NCI-H2227 (cell line): Measurements from ENCODE around the gene NBEAL2.

ENCODE experiments used
- DNase-seq: peaks from one replicate; lab custom pipeline; 2025; ENCODE audit not compliant: unreplicated experiment; lab: John Stamatoyannopoulos, UW

The NBEAL2 gene

DNA sequence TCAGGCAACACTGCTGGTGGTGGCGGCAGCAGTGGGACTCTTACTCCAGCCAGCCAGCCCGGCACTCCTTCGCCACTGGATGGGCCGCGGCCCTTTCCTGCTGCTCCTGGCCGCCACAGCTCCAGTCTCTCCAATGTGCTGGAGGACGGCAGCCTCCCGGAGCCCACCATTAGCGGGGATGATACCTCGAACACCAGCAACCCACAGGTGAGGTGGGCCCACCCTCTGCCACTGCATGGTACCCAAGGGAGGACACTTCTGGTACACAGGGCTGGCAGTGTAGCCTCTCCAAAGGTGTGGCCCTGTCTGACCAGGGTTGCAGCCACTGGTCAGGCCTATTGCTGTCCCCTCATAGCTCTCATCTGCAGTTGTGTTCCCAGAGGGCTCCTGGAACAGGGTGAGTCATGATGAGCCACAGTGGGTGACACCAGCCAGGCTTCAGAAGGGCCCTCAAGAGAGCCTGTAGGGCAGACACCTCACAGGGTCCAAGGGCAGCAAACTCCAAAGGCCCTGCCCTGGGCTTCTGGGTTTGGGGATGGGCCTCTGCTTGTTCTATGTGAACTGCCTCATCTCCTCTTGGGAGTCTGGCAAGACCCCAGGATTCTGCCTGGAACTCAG, 20.8 kb downstream of the NBEAL2 start:
- no peak for DNase-seq

DNA sequence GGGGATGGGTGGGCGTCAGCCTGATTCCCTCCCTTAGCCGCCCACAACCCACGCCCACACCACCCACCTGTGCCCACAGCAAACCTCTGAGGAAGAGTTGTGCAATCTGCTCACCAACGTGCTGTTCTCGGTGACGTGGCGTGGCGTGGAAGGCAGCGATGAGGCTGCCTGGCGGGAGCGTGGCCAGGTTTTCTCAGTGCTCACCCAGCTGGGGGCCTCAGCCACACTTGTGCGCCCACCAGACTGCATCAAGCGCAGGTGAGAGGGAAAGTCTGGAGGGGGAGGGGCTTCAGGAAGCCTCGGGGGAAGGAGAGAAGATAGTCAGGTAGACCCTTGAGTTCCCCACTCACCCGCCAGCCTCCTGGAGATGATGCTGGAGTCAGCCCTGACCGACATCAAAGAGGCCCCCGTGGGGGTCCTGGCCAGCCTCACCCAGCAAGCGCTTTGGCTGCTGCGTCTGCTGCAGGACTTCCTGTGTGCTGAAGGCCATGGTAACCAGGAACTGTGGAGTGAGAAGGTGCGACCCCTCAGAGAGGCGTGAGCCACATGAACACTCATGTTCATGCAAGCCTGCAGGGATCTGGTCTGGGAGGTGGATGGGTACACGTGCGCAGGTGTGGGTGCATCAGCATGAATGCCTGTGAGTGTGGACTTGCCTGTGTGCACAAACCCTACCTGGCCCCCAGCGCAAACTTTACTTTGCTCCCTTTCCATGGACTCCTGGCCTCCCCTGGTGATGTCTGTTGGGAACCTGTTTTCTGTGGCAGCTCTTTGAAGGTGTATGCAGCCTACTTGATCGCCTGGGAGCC, 21.7 kb downstream of the NBEAL2 start:
- DNase-seq: no peak

DNA sequence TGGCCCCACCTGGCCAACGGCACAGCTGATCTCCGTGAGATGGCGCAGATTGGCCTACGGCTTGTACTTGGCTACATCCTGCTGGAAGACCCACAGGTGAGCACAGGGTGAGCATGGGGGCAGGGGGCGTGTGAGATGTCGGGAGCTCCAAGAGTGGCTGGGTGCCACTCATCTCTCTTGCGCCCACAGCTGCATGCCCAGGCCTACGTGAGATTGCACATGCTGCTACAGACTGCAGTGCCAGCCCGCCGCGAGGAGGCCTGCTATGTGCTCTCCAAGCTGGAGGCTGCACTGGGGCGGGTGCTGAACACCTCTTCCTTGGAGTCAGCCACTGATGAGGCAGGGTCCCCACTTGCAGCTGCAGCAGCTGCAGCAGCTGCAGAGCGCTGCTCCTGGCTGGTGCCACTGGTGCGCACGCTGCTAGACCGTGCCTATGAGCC, 22.3 kb downstream of the NBEAL2 start:
- no peak for DNase-seq

DNA sequence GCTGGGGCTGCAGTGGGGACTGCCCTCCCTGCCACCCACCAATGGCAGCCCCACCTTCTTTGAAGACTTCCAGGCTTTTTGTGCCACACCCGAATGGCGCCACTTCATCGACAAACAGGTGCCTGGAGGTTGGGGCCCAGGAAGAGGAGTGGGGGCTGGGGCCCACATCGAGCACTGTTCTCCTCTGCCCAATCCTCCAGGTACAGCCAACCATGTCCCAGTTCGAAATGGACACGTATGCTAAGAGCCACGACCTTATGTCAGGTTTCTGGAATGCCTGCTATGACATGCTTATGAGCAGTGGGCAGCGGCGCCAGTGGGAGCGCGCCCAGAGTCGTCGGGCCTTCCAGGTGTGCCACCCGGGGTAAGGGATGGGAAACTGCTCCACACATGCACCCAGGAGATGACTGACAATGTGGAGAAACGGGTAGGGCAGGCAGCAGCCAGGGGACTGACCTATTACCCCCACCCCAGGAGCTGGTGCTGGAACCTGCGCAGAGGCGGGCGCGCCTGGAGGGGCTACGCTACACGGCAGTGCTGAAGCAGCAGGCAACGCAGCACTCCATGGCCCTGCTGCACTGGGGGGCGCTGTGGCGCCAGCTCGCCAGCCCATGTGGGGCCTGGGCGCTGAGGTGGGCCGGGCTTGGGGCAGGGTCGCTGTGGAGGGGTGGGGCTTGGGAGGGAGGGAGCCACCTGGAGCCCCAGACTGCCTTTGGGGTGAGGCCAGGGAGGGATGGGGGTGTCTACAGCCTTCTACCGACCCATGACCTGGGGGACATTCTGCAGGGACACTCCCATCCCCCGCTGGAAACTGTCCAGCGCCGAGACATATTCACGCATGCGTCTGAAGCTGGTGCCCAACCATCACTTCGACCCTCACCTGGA, 22.9 kb downstream of the NBEAL2 start:
- no peak for DNase-seq

DNA sequence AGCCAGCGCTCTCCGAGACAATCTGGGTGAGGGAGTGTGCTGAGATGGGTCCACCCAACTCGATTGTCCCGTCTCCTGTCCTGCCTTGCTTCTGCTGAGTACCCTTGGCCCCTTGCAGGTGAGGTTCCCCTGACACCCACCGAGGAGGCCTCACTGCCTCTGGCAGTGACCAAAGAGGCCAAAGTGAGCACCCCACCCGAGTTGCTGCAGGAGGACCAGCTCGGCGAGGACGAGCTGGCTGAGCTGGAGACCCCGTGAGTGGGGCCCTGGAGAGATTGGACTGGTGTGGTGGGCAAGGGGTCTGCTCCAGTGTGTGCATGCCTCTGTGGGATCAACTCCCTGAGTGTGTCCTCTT, 23.6 kb downstream of the NBEAL2 start:
- DNase-seq: no peak

DNA sequence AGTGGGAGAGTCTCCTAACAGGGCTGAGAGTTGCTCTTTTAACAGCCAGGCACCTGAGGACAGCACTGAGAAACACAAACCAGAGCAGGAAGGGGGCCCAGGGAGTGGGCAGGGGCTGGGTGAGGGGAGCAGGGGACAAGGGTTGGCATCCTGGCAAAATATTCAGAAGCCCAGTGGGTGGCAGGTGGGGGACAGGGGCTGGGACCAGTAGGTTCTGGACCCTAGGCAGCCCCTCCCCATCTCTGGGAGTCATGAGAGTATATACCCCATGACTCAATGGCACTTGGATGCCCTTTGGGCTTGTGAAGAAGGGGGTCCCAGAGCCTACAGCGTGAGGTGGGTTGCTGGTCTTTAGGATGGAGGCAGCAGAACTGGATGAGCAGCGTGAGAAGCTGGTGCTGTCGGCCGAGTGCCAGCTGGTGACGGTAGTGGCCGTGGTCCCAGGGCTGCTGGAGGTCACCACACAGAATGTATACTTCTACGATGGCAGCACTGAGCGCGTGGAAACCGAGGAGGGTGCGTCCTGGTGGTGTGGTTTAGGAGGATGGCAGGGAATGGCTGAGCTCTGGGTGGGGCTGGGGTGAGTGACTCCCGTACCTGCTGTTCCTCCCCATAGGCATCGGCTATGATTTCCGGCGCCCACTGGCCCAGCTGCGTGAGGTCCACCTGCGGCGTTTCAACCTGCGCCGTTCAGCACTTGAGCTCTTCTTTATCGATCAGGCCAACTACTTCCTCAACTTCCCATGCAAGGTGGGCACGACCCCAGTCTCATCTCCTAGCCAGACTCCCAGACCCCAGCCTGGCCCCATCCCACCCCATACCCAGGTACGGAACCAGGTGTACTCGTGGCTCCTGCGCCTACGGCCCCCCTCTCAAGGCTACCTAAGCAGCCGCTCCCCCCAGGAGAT, 24.2 kb downstream of the NBEAL2 start:
- DNase-seq: no peak

DNA sequence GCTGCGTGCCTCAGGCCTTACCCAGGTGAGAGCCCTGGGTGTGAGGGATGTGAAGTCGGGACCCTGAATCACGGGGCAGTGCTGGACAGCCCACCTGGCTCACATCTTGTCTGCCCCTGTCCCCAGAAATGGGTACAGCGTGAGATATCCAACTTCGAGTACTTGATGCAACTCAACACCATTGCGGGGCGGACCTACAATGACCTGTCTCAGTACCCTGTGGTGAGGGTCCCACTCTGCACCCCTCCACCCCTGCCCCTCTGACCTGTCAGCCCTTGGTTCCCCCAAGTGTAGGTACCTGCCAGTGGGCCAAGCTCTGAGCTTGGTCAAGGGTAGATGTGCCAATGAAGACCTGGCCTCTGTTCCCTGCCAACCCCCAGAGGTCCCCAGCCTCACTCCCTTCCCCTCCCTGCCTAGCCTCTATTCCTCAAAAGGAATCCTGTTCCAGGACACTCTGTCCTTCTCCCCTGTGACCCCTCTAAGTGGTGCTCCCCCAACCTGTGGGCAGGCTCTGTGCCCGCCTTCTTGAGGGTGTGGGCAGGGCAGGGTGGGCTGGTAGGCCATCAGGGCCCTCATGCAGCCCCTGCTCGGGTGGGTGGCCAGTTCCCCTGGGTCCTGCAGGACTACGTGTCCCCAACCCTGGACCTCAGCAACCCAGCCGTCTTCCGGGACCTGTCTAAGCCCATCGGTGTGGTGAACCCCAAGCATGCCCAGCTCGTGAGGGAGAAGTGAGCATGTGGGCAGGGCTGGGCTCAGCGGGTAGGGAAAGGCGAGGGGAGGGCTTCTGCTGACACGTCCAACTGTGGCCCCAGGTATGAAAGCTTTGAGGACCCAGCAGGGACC, 25.1 kb downstream of the NBEAL2 start:
- DNase-seq: no peak

DNA sequence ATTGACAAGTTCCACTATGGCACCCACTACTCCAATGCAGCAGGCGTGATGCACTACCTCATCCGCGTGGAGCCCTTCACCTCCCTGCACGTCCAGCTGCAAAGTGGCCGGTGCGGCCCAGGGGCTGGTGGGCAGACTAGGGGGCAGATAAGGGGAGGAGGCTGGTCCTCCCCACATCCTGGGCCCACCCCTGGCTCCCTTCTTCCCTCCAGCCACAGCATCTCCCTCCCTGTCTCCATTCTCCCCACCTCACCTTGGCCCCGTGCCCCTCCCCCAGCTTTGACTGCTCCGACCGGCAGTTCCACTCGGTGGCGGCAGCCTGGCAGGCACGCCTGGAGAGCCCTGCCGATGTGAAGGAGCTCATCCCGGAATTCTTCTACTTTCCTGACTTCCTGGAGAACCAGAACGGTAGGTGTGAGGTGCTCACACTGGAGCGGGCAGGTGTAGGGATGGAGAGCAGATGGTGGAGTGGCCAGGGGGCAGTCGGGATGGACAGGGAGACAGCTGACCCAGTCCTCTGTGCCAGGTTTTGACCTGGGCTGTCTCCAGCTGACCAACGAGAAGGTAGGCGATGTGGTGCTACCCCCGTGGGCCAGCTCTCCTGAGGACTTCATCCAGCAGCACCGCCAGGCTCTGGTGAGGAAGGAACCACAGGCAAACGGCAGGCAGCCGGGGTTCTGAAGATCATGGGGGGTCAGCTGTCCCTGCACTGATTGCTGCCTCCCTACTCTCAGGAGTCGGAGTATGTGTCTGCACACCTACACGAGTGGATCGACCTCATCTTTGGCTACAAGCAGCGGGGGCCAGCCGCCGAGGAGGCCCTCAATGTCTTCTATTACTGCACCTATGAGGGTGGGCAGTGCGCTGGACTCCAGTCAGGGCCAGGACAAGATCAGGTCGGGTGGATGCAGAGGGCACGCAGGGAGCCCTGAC, 26.0 kb downstream of the NBEAL2 start:
- DNase-seq: no peak

DNA sequence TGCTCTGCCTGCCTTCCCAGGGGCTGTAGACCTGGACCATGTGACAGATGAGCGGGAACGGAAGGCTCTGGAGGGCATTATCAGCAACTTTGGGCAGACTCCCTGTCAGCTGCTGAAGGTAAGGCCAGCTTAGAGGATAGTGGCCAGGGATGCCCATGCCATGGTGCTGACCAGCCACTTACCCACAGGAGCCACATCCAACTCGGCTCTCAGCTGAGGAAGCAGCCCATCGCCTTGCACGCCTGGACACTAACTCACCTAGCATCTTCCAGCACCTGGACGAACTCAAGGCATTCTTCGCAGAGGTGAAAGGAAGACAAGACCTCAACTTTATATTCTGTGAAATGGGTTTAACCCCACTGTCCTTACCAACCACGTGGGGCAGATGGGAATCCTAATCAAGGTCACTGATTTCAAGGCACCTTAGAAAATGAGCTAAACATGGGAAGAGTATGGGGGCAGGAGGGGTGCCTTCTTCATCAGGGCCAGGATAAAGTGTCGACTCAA, 26.7 kb downstream of the NBEAL2 start:
- no peak for DNase-seq

DNA sequence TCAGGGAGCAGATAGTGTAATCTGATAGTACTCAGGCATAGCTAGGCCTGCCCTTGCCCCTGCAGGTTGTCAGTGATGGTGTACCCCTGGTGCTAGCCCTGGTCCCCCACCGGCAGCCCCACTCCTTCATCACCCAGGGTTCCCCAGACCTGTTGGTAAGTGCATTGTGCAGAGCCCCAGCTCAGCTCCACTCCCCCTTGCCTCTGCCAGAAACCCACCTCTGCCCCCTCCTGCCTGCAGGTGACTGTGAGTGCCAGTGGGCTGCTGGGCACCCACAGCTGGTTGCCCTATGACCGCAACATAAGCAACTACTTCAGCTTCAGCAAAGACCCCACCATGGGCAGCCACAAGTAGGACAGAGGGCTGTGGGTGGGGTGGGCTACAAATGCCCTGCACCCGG, 27.5 kb downstream of the NBEAL2 start:
- no peak for DNase-seq

DNA sequence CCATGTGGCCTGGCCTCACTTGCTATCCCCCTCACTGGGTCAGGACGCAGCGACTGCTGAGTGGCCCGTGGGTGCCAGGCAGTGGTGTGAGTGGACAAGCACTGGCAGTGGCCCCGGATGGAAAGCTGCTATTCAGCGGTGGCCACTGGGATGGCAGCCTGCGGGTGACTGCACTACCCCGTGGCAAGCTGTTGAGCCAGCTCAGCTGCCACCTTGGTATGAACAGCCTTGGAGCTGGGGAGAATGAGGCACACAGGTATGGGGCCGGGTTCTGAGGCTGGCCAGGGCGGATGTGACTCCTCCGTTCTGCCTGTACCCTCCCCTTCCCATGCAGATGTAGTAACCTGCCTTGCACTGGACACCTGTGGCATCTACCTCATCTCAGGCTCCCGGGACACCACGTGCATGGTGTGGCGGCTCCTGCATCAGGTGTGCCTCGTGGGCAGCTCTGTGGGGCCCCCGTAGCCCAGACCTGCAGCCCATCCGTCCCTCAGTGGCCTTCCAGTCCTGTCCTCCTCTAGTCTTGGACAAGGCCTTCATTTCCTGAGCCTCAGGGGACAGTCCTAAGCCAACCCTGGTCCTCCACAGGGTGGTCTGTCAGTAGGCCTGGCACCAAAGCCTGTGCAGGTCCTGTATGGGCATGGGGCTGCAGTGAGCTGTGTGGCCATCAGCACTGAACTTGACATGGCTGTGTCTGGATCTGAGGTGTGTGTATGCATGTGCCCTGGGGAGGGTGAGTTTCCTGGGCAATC, 28.2 kb downstream of the NBEAL2 start:
- no peak for DNase-seq

DNA sequence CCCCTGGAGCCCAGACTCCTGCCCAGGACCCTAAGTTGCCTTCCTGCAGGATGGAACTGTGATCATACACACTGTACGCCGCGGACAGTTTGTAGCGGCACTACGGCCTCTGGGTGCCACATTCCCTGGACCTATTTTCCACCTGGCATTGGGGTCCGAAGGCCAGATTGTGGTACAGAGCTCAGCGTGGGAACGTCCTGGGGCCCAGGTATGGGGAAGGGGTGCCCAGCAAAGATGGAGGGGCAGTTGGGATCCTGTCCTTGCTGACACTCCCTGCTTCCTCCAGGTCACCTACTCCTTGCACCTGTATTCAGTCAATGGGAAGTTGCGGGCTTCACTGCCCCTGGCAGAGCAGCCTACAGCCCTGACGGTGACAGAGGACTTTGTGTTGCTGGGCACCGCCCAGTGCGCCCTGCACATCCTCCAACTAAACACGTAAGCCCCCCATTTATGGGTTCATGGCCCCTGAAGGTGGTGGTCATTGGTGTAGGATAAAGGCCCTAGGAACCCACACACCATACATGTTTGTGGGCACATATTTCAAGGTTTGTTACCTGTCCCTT, 28.8 kb downstream of the NBEAL2 start:
- DNase-seq: no peak

DNA sequence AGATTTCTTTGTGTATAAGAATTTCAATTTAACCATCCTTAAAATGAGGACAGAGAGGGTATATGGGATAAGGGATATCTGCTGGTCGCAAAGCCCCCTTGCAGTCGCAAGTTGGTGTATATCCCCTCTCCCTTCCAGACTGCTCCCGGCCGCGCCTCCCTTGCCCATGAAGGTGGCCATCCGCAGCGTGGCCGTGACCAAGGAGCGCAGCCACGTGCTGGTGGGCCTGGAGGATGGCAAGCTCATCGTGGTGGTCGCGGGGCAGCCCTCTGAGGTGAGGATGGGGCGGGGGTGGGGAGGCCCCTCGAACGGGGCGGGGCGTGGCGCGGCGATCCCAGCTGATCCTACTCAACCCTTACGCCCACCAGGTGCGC, 29.4 kb downstream of the NBEAL2 start:
- DNase-seq: no peak

DNA sequence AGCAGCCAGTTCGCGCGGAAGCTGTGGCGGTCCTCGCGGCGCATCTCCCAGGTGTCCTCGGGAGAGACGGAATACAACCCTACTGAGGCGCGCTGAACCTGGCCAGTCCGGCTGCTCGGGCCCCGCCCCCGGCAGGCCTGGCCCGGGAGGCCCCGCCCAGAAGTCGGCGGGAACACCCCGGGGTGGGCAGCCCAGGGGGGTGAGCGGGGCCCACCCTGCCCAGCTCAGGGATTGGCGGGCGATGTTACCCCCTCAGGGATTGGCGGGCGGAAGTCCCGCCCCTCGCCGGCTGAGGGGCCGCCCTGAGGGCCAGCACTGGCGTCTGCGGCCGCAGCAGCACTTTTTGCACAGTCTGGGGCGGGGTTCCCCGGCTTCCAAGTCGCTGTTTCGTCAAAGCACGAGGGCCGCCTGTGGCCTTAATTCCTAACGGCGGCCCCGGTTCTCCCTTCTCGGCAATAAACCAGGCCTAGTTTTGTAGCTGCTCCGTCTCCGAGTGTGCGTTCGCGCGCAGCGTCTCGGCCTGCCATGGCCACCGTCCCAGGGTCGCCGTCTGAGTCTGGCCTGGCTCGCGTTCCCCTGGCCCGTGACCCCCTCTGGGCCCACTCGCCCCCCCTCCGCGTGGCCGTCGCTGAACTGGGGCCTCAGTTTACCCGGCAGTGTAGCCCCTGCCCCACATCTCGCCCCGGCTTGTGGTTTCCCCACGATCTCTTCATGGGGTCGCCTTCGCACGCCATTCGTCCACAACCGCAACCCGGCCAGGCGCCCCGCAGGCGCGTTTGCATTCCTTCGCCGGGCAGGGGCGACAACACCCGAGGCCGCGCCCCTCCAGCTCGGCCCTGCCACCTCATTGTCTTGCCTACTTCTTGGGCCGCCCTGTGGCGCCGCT, 30.0 kb downstream of the NBEAL2 start:
- no peak for DNase-seq

DNA sequence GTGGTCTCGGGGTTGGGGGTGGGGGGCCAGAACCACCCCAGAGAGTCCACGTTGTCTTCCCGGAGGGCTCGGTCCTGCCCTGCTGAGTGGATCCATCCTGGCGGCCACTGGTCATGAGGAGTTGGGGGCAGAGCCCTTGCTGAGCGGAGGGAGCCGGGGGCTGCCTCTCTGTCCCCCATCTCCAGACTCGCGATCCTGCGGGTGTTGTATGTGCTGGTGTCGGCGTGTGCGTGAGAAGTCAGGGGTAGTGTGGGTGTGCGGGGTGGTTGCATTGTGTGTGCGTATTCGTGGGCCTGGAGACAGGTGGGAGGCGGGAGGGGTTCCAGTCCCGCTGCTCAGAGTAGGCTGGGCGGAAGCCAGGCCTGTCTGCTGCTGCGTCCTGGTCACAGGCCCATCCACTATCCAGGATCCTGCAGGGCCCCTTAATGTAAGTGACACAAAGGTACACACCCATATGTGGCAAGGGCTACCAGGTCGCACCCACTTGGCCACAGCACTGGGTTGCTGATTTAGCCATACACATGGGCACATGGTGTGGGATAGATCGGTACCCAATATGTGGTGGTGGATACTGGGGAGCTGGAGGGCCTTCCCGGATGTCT, 30.7 kb downstream of the NBEAL2 start:
- no peak for DNase-seq

DNA sequence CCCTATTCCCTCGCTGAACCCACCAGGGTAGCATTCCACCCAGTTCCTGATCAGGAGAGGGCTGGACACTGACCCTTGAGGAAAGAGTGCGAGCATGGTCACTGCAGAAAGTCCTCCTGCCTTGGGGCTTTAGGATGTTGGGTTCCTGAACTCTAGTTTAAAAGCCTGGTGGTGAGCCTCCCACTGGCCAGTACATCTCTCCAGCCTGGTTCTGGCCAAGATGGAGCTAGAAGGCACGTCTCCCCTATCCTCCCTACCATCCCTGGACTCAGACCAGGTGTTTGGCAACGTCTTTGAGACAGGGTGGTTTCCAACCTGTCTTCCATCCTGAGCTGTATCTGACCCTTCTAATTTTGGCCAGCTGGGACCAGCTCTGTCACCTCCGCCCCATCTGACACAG, 31.4 kb downstream of the NBEAL2 start:
- DNase-seq: no peak
